ENCODE measurements around the gene PTPRM. TPM values are rescaled to one million over a fixed set of nuclear protein-coding genes. Genes with fewer than 3 reads are reported as not detected.

The PTPRM gene
- total and polyA plus RNA-seq, 2 donors (not counting 3 experiments of a cell fraction or from before 2014, with no cell fraction given), result 37.4 to 43.7 TPM

- no peak overlapping the region for H2AFZ ChIP-seq (ENCODE audit: low read depth, low read length)
- DNase-seq (ENCODE audit: low read depth, low spot score) (no peak), FAIRE-seq (no peak)
- no peaks in the 10 kb centered on the region for H3K4me1 ChIP-seq (ENCODE audit: control insufficient read depth, extremely low read depth, insufficient read depth, low read length)
- H3K9ac ChIP-seq (replicated peaks; ENCODE audit: extremely low read depth, insufficient read depth, low read length), result no peak overlapping the region
- H3K27me3 ChIP-seq (ENCODE audit: control insufficient read depth in 2 of 2, insufficient read depth in 2 of 2, low read length in 2 of 2), result no peaks in the 10 kb centered on the region
- intact Hi-C loops (cut with micrococcal nuclease) (no loop called here), dilution Hi-C loops (cut with MboI; ENCODE audit: extremely low pct_ligation_motif_present, low sequenced_read_pairs) (no loop called here)
- H3K9me3 ChIP-seq (replicated peaks; ENCODE audit: control insufficient read depth, insufficient read depth, low read length), result no peaks in the 10 kb centered on the region
- H3K36me3 ChIP-seq (ENCODE audit: control insufficient read depth in 2 of 2, extremely low read depth in 1 of 2, insufficient read depth in 2 of 2, low read length in 2 of 2), result no peaks in the 10 kb centered on the region
- POLR2A ChIA-PET, result no interaction called here
- no peaks in the 10 kb centered on the region for H3K79me2 ChIP-seq (ENCODE audit: control insufficient read depth, insufficient read depth, low read length)
- no peak for TF ChIP-seq EZH2 (IDR thresholded peaks at IDR 0.05; ENCODE audit: borderline replicate concordance, low read depth, low read length, severe bottlenecking)
- no peak overlapping the region for H3K4me3 ChIP-seq (replicated peaks in 1 of 3; ENCODE audit: insufficient read depth in 1 of 3, low read depth in 1 of 3, low read length in 3 of 3)
- no peaks in the 10 kb centered on the region for H4K20me1 ChIP-seq (replicated peaks; ENCODE audit: control insufficient read depth, extremely low read depth, insufficient read depth, low read length)
- no peaks in the 10 kb centered on the region for H3K9me1 ChIP-seq (replicated peaks; ENCODE audit: control insufficient read depth, extremely low read depth, insufficient read depth, low read length)
- H3K4me2 ChIP-seq (ENCODE audit: insufficient read depth, low read length), result no peak overlapping the region
- no peak overlapping the region for H3K27ac ChIP-seq (ENCODE audit: insufficient read depth, low read depth, low read length)
- BruUV-seq (replicated peaks), result no TSS peak
- CTCF ChIA-PET, result no interaction called here
Measured at GRCh38 chr18:7808992-7809391, 241.9 kb downstream of the PTPRM start.

GRCh38 chr18:7809455-7809854 lies 242.3 kb downstream of the PTPRM start:
- dilution Hi-C loops (cut with MboI; ENCODE audit: extremely low pct_ligation_motif_present, low sequenced_read_pairs), result no loop called here
- H3K4me1 ChIP-seq (ENCODE audit: control insufficient read depth, extremely low read depth, insufficient read depth, low read length), result no peaks in the 10 kb centered on the region
- H3K27me3 ChIP-seq (ENCODE audit: control insufficient read depth in 2 of 2, insufficient read depth in 2 of 2, low read length in 2 of 2), result no peaks in the 10 kb centered on the region
- no peak overlapping the region for H2AFZ ChIP-seq (ENCODE audit: low read depth, low read length)
- no TSS peak for BruUV-seq (replicated peaks)
- no peaks in the 10 kb centered on the region for H3K36me3 ChIP-seq (ENCODE audit: control insufficient read depth in 2 of 2, extremely low read depth in 1 of 2, insufficient read depth in 2 of 2, low read length in 2 of 2)
- H4K20me1 ChIP-seq (replicated peaks; ENCODE audit: control insufficient read depth, extremely low read depth, insufficient read depth, low read length), result no peaks in the 10 kb centered on the region
- H3K27ac ChIP-seq (ENCODE audit: insufficient read depth, low read depth, low read length), result no peak overlapping the region
- FAIRE-seq, result no peak
- no peak overlapping the region for H3K4me2 ChIP-seq (ENCODE audit: insufficient read depth, low read length)
- no peak overlapping the region for H3K4me3 ChIP-seq (replicated peaks in 1 of 3; ENCODE audit: insufficient read depth in 1 of 3, low read depth in 1 of 3, low read length in 3 of 3)
- H3K9me3 ChIP-seq (replicated peaks; ENCODE audit: control insufficient read depth, insufficient read depth, low read length), result no peaks in the 10 kb centered on the region
- H3K79me2 ChIP-seq (ENCODE audit: control insufficient read depth, insufficient read depth, low read length), result no peaks in the 10 kb centered on the region
- no peak overlapping the region for H3K9ac ChIP-seq (replicated peaks; ENCODE audit: extremely low read depth, insufficient read depth, low read length)
- DNase-seq (ENCODE audit: low read depth, low spot score), result no peak
- H3K9me1 ChIP-seq (replicated peaks; ENCODE audit: control insufficient read depth, extremely low read depth, insufficient read depth, low read length), result no peaks in the 10 kb centered on the region
- no peak for TF ChIP-seq CTCF (IDR thresholded peaks at IDR 0.05; ENCODE audit: extremely low read depth in 1 of 2, insufficient read depth in 1 of 2, low read depth in 1 of 2, low read length in 2 of 2)
- no peak for TF ChIP-seq JUN (IDR thresholded peaks at IDR 0.05; ENCODE audit: borderline replicate concordance, insufficient read depth, insufficient read length, low read depth)
- TF ChIP-seq POLR2A (IDR thresholded peaks at IDR 0.05; ENCODE audit: low read depth, low read length), result no peak
- no peak for TF ChIP-seq MYC (IDR thresholded peaks at IDR 0.05; ENCODE audit: low read depth, low read length)
- TF ChIP-seq POLR2AphosphoS5 (IDR thresholded peaks at IDR 0.05; ENCODE audit: insufficient read depth, low read depth, low read length), result no peak
- intact Hi-C loops (cut with micrococcal nuclease), result no loop called here
- ChIA-PET POLR2A (no interaction called here), CTCF (interaction anchor here (1.7 kb wide), 1 partner anchor 9 kb away, joined by 4 read pairs; no protein-coding TSS in a partner anchor)

Data from endothelial cell of umbilical vein (primary cell).